ENCODE results near the gene EVPL. TPM values are rescaled to one million over a fixed set of nuclear protein-coding genes. Genes with fewer than 3 reads are reported as not detected.

The EVPL gene
- total and polyA plus RNA-seq, 2 donors (not counting 3 experiments of a cell fraction or from before 2014, with no cell fraction given) = not detected

GRCh38 chr17:75981019-75981615, 46.0 kb downstream of the EVPL start:
- no peaks in the 10 kb centered on the region for H4K20me1 ChIP-seq (replicated peaks; ENCODE audit: control insufficient read depth, extremely low read depth, insufficient read depth, low read length)
- H3K27me3 ChIP-seq (ENCODE audit: control insufficient read depth in 2 of 2, insufficient read depth in 2 of 2, low read length in 2 of 2) = no peaks in the 10 kb centered on the region
- CTCF ChIA-PET = interaction anchor here (1.0 kb wide), 1 partner anchor 30 kb away, joined by 3 read pairs; no protein-coding TSS in a partner anchor
- no peak overlapping the region for H3K27ac ChIP-seq (ENCODE audit: insufficient read depth, low read depth, low read length)
- no peak for FAIRE-seq
- no peaks in the 10 kb centered on the region for H3K9me3 ChIP-seq (replicated peaks; ENCODE audit: control insufficient read depth, insufficient read depth, low read length)
- H3K4me3 ChIP-seq (replicated peaks in 1 of 3; ENCODE audit: insufficient read depth in 1 of 3, low read depth in 1 of 3, low read length in 3 of 3) = no peak overlapping the region
- H3K79me2 ChIP-seq (ENCODE audit: control insufficient read depth, insufficient read depth, low read length) = peaks cover 12% of the 10 kb centered on the region
- DNase-seq (ENCODE audit: low read depth, low spot score) = no peak
- H3K9ac ChIP-seq (replicated peaks; ENCODE audit: extremely low read depth, insufficient read depth, low read length) = no peak overlapping the region
- no peak for TF ChIP-seq FOS (IDR thresholded peaks at IDR 0.05; ENCODE audit: borderline replicate concordance, insufficient read depth, low read length)
- TF ChIP-seq POLR2A (IDR thresholded peaks at IDR 0.05; ENCODE audit: low read depth, low read length) = no peak
- TF ChIP-seq POLR2AphosphoS5 (IDR thresholded peaks at IDR 0.05; ENCODE audit: insufficient read depth, low read depth, low read length) = no peak
- TF ChIP-seq EZH2 (IDR thresholded peaks at IDR 0.05; ENCODE audit: borderline replicate concordance, low read depth, low read length, severe bottlenecking) = no peak
- TF ChIP-seq MYC (IDR thresholded peaks at IDR 0.05; ENCODE audit: low read depth, low read length) = no peak
- no peak for TF ChIP-seq CTCF (IDR thresholded peaks at IDR 0.05; ENCODE audit: extremely low read depth in 1 of 2, insufficient read depth in 1 of 2, low read depth in 1 of 2, low read length in 2 of 2)
- no peak for TF ChIP-seq GATA2 (IDR thresholded peaks at IDR 0.05; ENCODE audit: insufficient read depth, insufficient read length, low read depth, low read length)
- TF ChIP-seq MAX (IDR thresholded peaks at IDR 0.05; ENCODE audit: insufficient read depth, insufficient read length) = no peak
- TF ChIP-seq JUN (IDR thresholded peaks at IDR 0.05; ENCODE audit: borderline replicate concordance, insufficient read depth, insufficient read length, low read depth) = no peak
- H3K4me1 ChIP-seq (ENCODE audit: control insufficient read depth, extremely low read depth, insufficient read depth, low read length) = peaks cover 17% of the 10 kb centered on the region
- H3K4me2 ChIP-seq (ENCODE audit: insufficient read depth, low read length) = no peak overlapping the region
- no peaks in the 10 kb centered on the region for H3K9me1 ChIP-seq (replicated peaks; ENCODE audit: control insufficient read depth, extremely low read depth, insufficient read depth, low read length)
- no peak overlapping the region for H2AFZ ChIP-seq (ENCODE audit: low read depth, low read length)
- POLR2A ChIA-PET = no interaction called here
- intact Hi-C loops (cut with micrococcal nuclease) = no loop called here
- no peaks in the 10 kb centered on the region for H3K36me3 ChIP-seq (ENCODE audit: control insufficient read depth in 2 of 2, extremely low read depth in 1 of 2, insufficient read depth in 2 of 2, low read length in 2 of 2)
- dilution Hi-C loops (cut with MboI; ENCODE audit: extremely low pct_ligation_motif_present, low sequenced_read_pairs) = no loop called here
- BruUV-seq (replicated peaks) = no TSS peak
